GM19324 (cell line): Measurements from ENCODE around the gene CEP97.
"Not testable (repeated sequence)": the region's sequence is repeated elsewhere in the genome, so short reads cannot be mapped to it uniquely, and the experiment has no call there.

ENCODE experiments used
- ATAC-seq: cut with Tn5 transposase; IDR thresholded peaks from one replicate; pipeline ENCODE4 v1.9.1; 2021; ENCODE audit warnings: mild to moderate bottlenecking, moderate library complexity; ENCODE audit not compliant: unreplicated experiment, low FRiP score

The CEP97 gene

GRCh38 chr3:101701696-101702634, 22.4 kb upstream of the CEP97 start:
- no peak for ATAC-seq

- no peak for ATAC-seq
Observed at GRCh38 chr3:101702726-101703125, 21.7 kb upstream of the CEP97 start.

- ATAC-seq = no peak
Observed at GRCh38 chr3:101703169-101703568, 21.2 kb upstream of the CEP97 start.

- not testable (repeated sequence) for ATAC-seq
Observed at GRCh38 chr3:101704639-101705038, 19.8 kb upstream of the CEP97 start.

GRCh38 chr3:101709126-101709525, 15.3 kb upstream of the CEP97 start:
- ATAC-seq = no peak

- ATAC-seq = no peak
Observed at GRCh38 chr3:101718455-101718854, 6.0 kb upstream of the CEP97 start.

GRCh38 chr3:101719604-101720185, 4.7 kb upstream of the CEP97 start:
- no peak for ATAC-seq

- ATAC-seq = no peak
Observed at GRCh38 chr3:101720851-101721840, 3.3 kb upstream of the CEP97 start.

GRCh38 chr3:101722394-101723173, 1.8 kb upstream of the CEP97 start:
- peak; percentile 58 for ATAC-seq

GRCh38 chr3:101725194-101725889, 928 bp downstream of the CEP97 start:
- peak; percentile 31 for ATAC-seq

GRCh38 chr3:101725890-101726275, 1.5 kb downstream of the CEP97 start:
- no peak for ATAC-seq

- ATAC-seq = no peak
Observed at GRCh38 chr3:101729586-101729985, 5.2 kb downstream of the CEP97 start.

GRCh38 chr3:101730839-101731238, 6.4 kb downstream of the CEP97 start:
- no peak for ATAC-seq

GRCh38 chr3:101732240-101732641, 7.8 kb downstream of the CEP97 start:
- no peak for ATAC-seq

- no peak for ATAC-seq
Observed at GRCh38 chr3:101735833-101736232, 11.4 kb downstream of the CEP97 start.

GRCh38 chr3:101741914-101742313, 17.5 kb downstream of the CEP97 start:
- ATAC-seq = not testable (repeated sequence)

GRCh38 chr3:101744811-101745210, 20.4 kb downstream of the CEP97 start:
- ATAC-seq = no peak

GRCh38 chr3:101745934-101746333, 21.5 kb downstream of the CEP97 start:
- not testable (repeated sequence) for ATAC-seq

GRCh38 chr3:101753386-101754113, 29.1 kb downstream of the CEP97 start:
- not testable (repeated sequence) for ATAC-seq
